Nephron progenitor cell (in vitro differentiated cells): ENCODE results near the gene CCNY.

Experiments used
- DNase-seq: peaks from one replicate; pipeline ENCODE4 v3.0.0; 2021
- H3K27ac Mint-ChIP-seq: 2 replicates; pipeline ENCODE4 v1.8.0; 2021; ENCODE audit warnings: mild to moderate bottlenecking, moderate library complexity, mixed read lengths
- H3K27me3 Mint-ChIP-seq: 2 replicates; pipeline ENCODE4 v1.8.0; 2021; ENCODE audit warnings: mild to moderate bottlenecking, low read depth, mixed read lengths; ENCODE audit not compliant: poor library complexity
- H3K36me3 Mint-ChIP-seq: 2 replicates; pipeline ENCODE4 v1.8.0; 2021; ENCODE audit warnings: low read depth, mixed read lengths
- H3K4me1 Mint-ChIP-seq: 2 replicates; pipeline ENCODE4 v1.8.0; 2021; ENCODE audit warnings: mixed read lengths
- H3K4me3 Mint-ChIP-seq: 2 replicates; pipeline ENCODE4 v1.8.0; 2021; ENCODE audit warnings: mild to moderate bottlenecking, moderate library complexity, mixed read lengths
- H3K9me3 Mint-ChIP-seq: 2 replicates; pipeline ENCODE4 v1.8.0; 2021; ENCODE audit warnings: mild to moderate bottlenecking, moderate library complexity, mixed read lengths
- CTCF ChIP-seq: fragments of 200-600 bp; sonication (generic); IDR thresholded peaks from 2 replicates; pipeline ENCODE4 v1.5.0; 2021; ENCODE audit warnings: antibody characterized with exemption

CCNY gene

GRCh38 chr10:35348609-35349388, 12.5 kb downstream of the CCNY start:
- Mint-ChIP-seq H3K4me1 (peaks cover 58% of the 10 kb centered on the region), H3K9me3 (no peaks in the 10 kb centered on the region), H3K27me3 (peaks cover 4% of the 10 kb centered on the region), H3K4me3 (no peak overlapping the region), H3K36me3 (no peaks in the 10 kb centered on the region), H3K27ac (no peak overlapping the region)
- no peak for DNase-seq
- no peak for TF ChIP-seq CTCF

GRCh38 chr10:35349389-35349915, 13.1 kb downstream of the CCNY start:
- no peak overlapping the region for H3K4me3 Mint-ChIP-seq
- no peaks in the 10 kb centered on the region for H3K9me3 Mint-ChIP-seq
- H3K27ac Mint-ChIP-seq: no peak overlapping the region
- no peaks in the 10 kb centered on the region for H3K36me3 Mint-ChIP-seq
- H3K27me3 Mint-ChIP-seq: peaks cover 4% of the 10 kb centered on the region
- TF ChIP-seq CTCF: no peak
- DNase-seq: no peak
- H3K4me1 Mint-ChIP-seq: peaks cover 60% of the 10 kb centered on the region

GRCh38 chr10:35351021-35351420, 14.7 kb downstream of the CCNY start:
- Mint-ChIP-seq H3K36me3 (no peaks in the 10 kb centered on the region), H3K4me3 (no peak overlapping the region), H3K9me3 (no peaks in the 10 kb centered on the region), H3K27me3 (peaks cover 4% of the 10 kb centered on the region), H3K27ac (no peak overlapping the region), H3K4me1 (peaks cover 57% of the 10 kb centered on the region)
- no peak for TF ChIP-seq CTCF
- no peak for DNase-seq

- Mint-ChIP-seq H3K27ac (no peak overlapping the region), H3K4me3 (no peak overlapping the region), H3K36me3 (no peaks in the 10 kb centered on the region), H3K9me3 (no peaks in the 10 kb centered on the region), H3K27me3 (no peaks in the 10 kb centered on the region), H3K4me1 (peaks cover 61% of the 10 kb centered on the region)
- TF ChIP-seq CTCF: no peak
- DNase-seq: no peak
Measured at GRCh38 chr10:35352097-35352496, 15.8 kb downstream of the CCNY start.

- no peak overlapping the region for H3K4me3 Mint-ChIP-seq
- no peaks in the 10 kb centered on the region for H3K36me3 Mint-ChIP-seq
- H3K4me1 Mint-ChIP-seq: peaks cover 61% of the 10 kb centered on the region
- no peak for TF ChIP-seq CTCF
- no peak for DNase-seq
- H3K27me3 Mint-ChIP-seq: no peaks in the 10 kb centered on the region
- H3K27ac Mint-ChIP-seq: no peak overlapping the region
- H3K9me3 Mint-ChIP-seq: no peaks in the 10 kb centered on the region
Measured at GRCh38 chr10:35352512-35352911, 16.2 kb downstream of the CCNY start.

- no peak for DNase-seq
- Mint-ChIP-seq H3K27ac (no peak overlapping the region), H3K9me3 (no peaks in the 10 kb centered on the region), H3K27me3 (no peaks in the 10 kb centered on the region), H3K36me3 (no peaks in the 10 kb centered on the region), H3K4me1 (peaks cover 57% of the 10 kb centered on the region), H3K4me3 (no peak overlapping the region)
- no peak for TF ChIP-seq CTCF
Measured at GRCh38 chr10:35353395-35353794, 17.1 kb downstream of the CCNY start.
